BJ (cell line): ENCODE measurements around the gene TP53I11. TPM values are rescaled to one million over a fixed set of nuclear protein-coding genes. Genes with fewer than 3 reads are reported as not detected.

ENCODE experiments used
- CTCF ChIA-PET: fragments of 350-600 bp; formaldehyde crosslinking; extraction: SDS; loops from one replicate; lab custom pipeline; 2021; ENCODE audit warnings: antibody characterized with exemption, inconsistent platforms; lab: Yijun Ruan, JAX
- POLR2A ChIA-PET: fragments of 300-600 bp; sonication (Branson Sonifier 250); formaldehyde crosslinking; extraction: SDS; loops from one replicate; lab custom pipeline; 2021; ENCODE audit warnings: antibody characterized with exemption; lab: Charles Lee
- DNase-seq: peaks from one replicate; pipeline ENCODE4 v3.0.0-alpha.2; 2011; ENCODE audit warnings: low read depth
- H3K27me3 ChIP-seq: 2 replicates; pipeline ENCODE4 v1.6.0; 2011; ENCODE audit warnings: low read length; ENCODE audit not compliant: control insufficient read depth, insufficient read depth
- H3K36me3 ChIP-seq: 2 replicates; pipeline ENCODE4 v1.5.1; 2011; ENCODE audit warnings: low read length; ENCODE audit not compliant: control insufficient read depth, insufficient read depth
- H3K4me3 ChIP-seq: 2 replicates; pipeline ENCODE4 v1.5.1; 2011; ENCODE audit warnings: low read depth, mild to moderate bottlenecking, control low read depth, low read length
- CTCF ChIP-seq: IDR thresholded peaks from 2 replicates; pipeline ENCODE4 v1.5.1; 2011; ENCODE audit warnings: low read depth, mild to moderate bottlenecking, control low read depth, inconsistent platforms, low read length, moderate library complexity; ENCODE audit not compliant: insufficient read depth
- polyA plus RNA-seq: library from polyadenylated mRNA; depleted of rRNA; stranded (reverse); fragments of >200 nt; gene quantifications from 2 replicates; pipeline ENCODE4 v1.2.3, GENCODE V29; 2011

TP53I11 gene
- polyA plus RNA-seq, 1 experiment, result 29.6 TPM

DNA sequence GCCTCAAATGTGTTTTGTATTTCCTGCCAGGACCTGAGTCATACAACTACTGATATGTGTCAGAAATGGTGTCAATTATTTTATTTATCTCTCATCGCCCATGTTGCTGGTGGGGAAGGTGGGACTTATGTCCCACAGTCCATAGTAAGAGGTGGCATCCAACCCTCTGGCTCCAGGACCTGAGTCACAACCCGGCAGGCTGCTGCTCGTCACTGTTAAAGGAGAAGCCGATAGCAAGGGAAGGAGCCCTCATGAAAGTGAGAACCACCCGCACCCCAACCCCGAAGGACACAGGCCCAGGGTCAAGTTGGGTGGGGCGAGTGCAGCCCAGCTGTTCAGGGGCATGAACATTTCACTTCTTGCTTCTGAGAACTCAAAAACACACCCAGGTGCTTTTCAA, 33.1 kb upstream of the TP53I11 start:
- no peak overlapping the region for H3K4me3 ChIP-seq
- no peaks in the 10 kb centered on the region for H3K36me3 ChIP-seq
- POLR2A ChIA-PET, result interaction anchor here (0.7 kb wide), 1 partner anchor 15 kb away, joined by 3 read pairs; no protein-coding TSS in a partner anchor
- TF ChIP-seq CTCF, result no peak
- H3K27me3 ChIP-seq, result peaks cover 14% of the 10 kb centered on the region
- no peak for DNase-seq
- CTCF ChIA-PET, result interaction anchor here (0.7 to 1.8 kb wide), 3 partner anchors 10 to 25 kb away, joined by 3 to 5 read pairs (median 3); no protein-coding TSS in a partner anchor

DNA sequence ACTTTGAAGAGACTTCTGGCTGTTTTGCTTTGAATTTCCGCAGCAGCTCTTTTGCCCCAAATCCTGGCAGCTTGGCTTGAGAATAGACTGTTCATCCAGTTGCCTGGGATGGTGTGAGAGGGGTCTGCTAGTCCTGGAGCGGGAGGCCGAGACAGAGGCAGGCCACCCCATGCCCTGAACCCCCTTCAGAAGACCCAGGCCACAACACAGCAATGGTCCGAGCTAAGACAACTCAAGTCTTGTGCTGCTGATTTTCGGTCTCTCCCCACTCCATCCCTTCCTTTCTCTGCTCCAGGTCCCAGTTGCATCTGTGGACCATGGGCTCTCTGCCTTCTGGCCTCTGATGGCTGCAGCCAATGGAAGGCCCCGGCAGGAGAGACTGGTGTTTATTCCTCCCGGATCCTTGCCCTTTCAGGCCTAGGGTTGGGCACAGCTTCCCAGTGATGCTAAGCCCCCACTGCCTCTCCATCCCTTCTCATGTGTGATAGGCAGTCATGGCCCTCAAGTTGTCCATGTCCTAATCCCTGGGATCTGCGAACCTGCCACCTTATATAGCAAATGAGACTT, 31.9 kb upstream of the TP53I11 start:
- H3K4me3 ChIP-seq, result no peak overlapping the region
- DNase-seq, result no peak
- H3K36me3 ChIP-seq, result no peaks in the 10 kb centered on the region
- CTCF ChIA-PET, result interaction anchor here (1.5 to 1.8 kb wide), 3 partner anchors 11 to 47 kb away, joined by 4 to 5 read pairs (median 4); no protein-coding TSS in a partner anchor
- peaks cover 11% of the 10 kb centered on the region for H3K27me3 ChIP-seq
- POLR2A ChIA-PET, result no interaction called here
- no peak for TF ChIP-seq CTCF

DNA sequence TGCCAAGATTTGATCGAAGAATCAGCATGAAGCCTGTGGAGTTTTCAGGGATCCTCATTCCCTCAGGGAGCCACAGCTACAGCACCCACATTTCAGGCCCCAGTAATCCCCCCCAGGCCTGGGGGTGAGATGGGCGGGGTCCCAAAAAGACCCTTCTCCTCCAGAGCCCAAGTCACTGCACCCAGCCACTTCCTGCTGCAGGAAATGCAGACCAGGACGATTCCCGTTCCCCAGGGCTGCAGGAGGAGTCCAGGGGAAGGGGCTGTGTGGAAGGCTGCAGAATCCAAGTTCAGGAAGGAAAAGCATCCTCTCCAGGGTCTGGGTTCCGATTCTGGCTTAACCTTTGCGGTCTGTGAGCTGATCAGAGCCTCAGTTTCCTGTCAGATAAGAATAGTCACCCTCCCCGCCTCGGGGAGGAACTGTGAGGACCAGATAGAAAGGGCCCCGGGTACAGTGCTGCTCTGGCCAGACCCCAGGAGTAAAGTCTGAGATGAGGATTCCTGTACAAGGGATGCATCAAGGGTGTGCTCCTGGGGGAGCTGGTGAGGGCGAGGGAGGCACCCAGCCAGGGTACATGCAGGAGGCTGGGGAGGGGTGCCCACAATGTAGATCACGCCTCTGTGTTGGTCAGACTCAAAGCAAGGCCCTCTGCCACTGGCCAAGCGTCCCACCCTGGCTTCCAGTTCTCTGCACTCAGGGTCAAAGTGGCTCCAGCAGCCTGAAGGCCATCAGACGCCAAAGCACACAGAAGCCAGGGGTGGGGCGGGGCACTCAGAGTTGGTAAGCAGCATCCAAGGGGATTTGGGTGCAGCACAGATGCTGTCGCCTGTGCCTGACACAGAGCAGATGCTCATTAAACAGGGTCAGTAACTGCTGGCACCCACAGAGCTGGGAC, 30.1 kb upstream of the TP53I11 start:
- no peak for TF ChIP-seq CTCF
- POLR2A ChIA-PET, result no interaction called here
- CTCF ChIA-PET, result interaction anchor here (1.2 to 1.7 kb wide), 4 partner anchors 8 to 122 kb away, joined by 3 to 4 read pairs (median 4); partner anchors contain the start of gene TP53I11
- DNase-seq, result no peak
- Histone ChIP-seq H3K4me3 (no peak overlapping the region), H3K36me3 (no peaks in the 10 kb centered on the region), H3K27me3 (peaks cover 9% of the 10 kb centered on the region)

GRCh38 chr11:44979543-44980399, 29.1 kb upstream of the TP53I11 start:
- CTCF ChIA-PET, result interaction anchor here (0.5 to 1.7 kb wide), 4 partner anchors 9 to 131 kb away, joined by 3 to 5 read pairs (median 4); no protein-coding TSS in a partner anchor
- Histone ChIP-seq H3K4me3 (no peak overlapping the region), H3K36me3 (no peaks in the 10 kb centered on the region), H3K27me3 (peaks cover 8% of the 10 kb centered on the region)
- no peak for TF ChIP-seq CTCF
- DNase-seq, result no peak
- POLR2A ChIA-PET, result no interaction called here
